Bronchial epithelial cell (primary cell): ENCODE measurements around the gene RBM23. TPM values are rescaled to one million over a fixed set of nuclear protein-coding genes. Genes with fewer than 3 reads are reported as not detected.

ENCODE experiments used
- DNase-seq: peaks from one replicate; pipeline ENCODE4 v3.0.0-alpha.2; 2010; ENCODE audit warnings: low read depth
- FAIRE-seq: peaks from 2 replicates; lab custom pipeline; 2011; peaks lifted over from hg19 to GRCh38; lab: Jason Lieb, UNC
- H3K27me3 ChIP-seq: 2 replicates; pipeline ENCODE4 v1.5.1; 2011; ENCODE audit warnings: low read length; ENCODE audit not compliant: control insufficient read depth, insufficient read depth
- H3K36me3 ChIP-seq: 2 replicates; pipeline ENCODE4 v1.5.1; 2011; ENCODE audit warnings: low read length; ENCODE audit not compliant: control insufficient read depth, insufficient read depth
- H3K4me3 ChIP-seq: 2 replicates; pipeline ENCODE4 v1.5.1; 2011; ENCODE audit warnings: mild to moderate bottlenecking, low read depth, low read length, control low read depth
- CTCF ChIP-seq: IDR thresholded peaks from 2 replicates; pipeline ENCODE4 v1.5.1; 2011; ENCODE audit warnings: mild to moderate bottlenecking, moderate library complexity, low read length, control low read depth, inconsistent platforms; ENCODE audit not compliant: insufficient read depth, severe bottlenecking
- total RNA-seq: library from RNA; depleted of rRNA; stranded (reverse); fragments of >200 nt; gene quantifications from 2 replicates; pipeline ENCODE4 v1.2.1, GENCODE V29; 2014

The RBM23 gene
- total RNA-seq, 1 donor from 2014 or later = 26.6 TPM

- no peak for TF ChIP-seq CTCF
- no peak overlapping the region for H3K4me3 ChIP-seq
- no peaks in the 10 kb centered on the region for H3K27me3 ChIP-seq
- H3K36me3 ChIP-seq = peaks cover 44% of the 10 kb centered on the region
- FAIRE-seq (no peak), DNase-seq (no peak)
Observed at GRCh38 chr14:22846811-22847307, 72.1 kb downstream of the RBM23 start.

DNA sequence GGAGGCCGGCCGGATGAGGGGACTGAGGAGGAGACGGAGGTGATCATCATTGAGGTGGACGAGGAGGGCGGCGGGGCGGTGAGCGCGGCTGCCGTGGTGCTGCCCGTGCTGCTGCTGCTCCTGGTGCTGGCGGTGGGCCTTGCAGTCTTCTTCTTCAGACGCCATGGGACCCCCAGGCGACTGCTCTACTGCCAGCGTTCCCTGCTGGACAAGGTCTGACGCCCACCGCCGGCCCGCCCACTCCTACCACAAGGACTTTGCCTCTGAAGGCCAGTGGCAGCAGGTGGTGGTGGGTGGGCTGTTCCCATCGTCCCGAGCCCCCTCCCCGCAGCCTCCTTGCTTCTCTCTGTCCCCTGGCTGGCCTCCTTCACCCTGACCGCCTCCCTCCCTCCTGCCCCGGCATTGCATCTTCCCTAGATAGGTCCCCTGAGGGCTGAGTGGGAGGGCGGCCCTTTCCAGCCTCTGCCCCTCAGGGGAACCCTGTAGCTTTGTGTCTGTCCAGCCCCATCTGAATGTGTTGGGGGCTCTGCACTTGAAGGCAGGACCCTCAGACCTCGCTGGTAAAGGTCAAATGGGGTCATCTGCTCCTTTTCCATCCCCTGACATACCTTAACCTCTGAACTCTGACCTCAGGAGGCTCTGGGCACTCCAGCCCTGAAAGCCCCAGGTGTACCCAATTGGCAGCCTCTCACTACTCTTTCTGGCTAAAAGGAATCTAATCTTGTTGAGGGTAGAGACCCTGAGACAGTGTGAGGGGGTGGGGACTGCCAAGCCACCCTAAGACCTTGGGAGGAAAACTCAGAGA is 72.9 kb downstream of the RBM23 start:
- no peak for DNase-seq
- H3K36me3 ChIP-seq = peaks cover 53% of the 10 kb centered on the region
- no peak for TF ChIP-seq CTCF
- no peaks in the 10 kb centered on the region for H3K27me3 ChIP-seq
- FAIRE-seq = no peak
- H3K4me3 ChIP-seq = no peak overlapping the region

- no peak for FAIRE-seq
Observed at GRCh38 chr14:22845103-22845394, 73.9 kb downstream of the RBM23 start.

DNA sequence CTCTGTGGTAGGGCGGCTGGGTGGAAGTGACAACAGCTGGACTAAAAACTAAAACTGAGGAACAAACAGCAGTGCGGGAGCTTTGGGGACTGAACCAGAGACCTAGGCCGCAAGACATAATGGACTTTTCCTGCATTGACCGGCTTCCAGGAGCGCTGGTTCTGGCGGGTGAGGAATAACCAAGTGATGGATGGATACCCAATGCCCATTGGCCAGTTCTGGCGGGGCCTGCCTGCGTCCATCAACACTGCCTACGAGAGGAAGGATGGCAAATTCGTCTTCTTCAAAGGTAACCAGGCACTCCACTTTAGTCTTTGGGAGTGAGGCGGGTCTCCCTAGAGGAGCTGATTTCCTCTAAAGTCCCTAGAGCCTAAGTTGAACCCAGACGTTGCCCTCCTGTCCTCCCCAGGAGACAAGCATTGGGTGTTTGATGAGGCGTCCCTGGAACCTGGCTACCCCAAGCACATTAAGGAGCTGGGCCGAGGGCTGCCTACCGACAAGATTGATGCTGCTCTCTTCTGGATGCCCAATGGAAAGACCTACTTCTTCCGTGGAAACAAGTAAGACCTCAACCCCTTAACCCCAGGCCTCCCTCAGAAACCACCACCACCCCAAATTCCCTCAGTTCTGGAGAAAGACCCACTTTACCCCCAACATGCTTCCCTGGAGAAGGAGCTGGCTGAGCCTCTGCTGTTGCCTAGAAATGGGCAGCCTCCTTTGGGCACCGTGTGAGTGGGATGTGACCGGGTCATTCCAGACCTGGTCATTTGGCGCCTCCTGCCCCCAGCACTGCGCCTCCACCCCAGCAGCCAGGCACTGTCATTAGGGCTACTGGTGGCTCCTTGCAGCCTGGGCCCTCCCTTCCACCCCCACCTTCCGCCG is 74.5 kb downstream of the RBM23 start:
- TF ChIP-seq CTCF = no peak
- Histone ChIP-seq H3K36me3 (peaks cover 58% of the 10 kb centered on the region), H3K4me3 (no peak overlapping the region), H3K27me3 (no peaks in the 10 kb centered on the region)
- FAIRE-seq (no peak), DNase-seq (no peak)

More at GRCh38 chr14:22845103-22845394, 73.9 kb downstream of the RBM23 start:
- Histone ChIP-seq H3K36me3 (peaks cover 57% of the 10 kb centered on the region), H3K4me3 (no peak overlapping the region), H3K27me3 (no peaks in the 10 kb centered on the region)
- DNase-seq = no peak
- no peak for TF ChIP-seq CTCF

Other genes with a start within 250 kb of the RBM23 start
- 25.6 and 29.2 TPM in 2 replicates for gene OXA1L, start 152.5 kb downstream of the RBM23 start, total RNA-seq
- 0.51 and 0.79 TPM in 2 replicates for gene SLC7A7, start 103.7 kb downstream of the RBM23 start, total RNA-seq
- gene MRPL52, start 89.3 kb downstream of the RBM23 start, total RNA-seq = 33.2 and 38.7 TPM in 2 replicates
- 126 and 140 TPM in 2 replicates for gene MMP14, start 82.6 kb downstream of the RBM23 start, total RNA-seq
- gene LRP10, start 47.4 kb downstream of the RBM23 start, total RNA-seq = 34.8 and 63.6 TPM in 2 replicates
- under 0.01 TPM in 1 of 2 replicates, not detected in the other for gene REM2, start 35.9 kb downstream of the RBM23 start, total RNA-seq
- gene PRMT5, start 10.2 kb upstream of the RBM23 start, total RNA-seq = 79.2 and 91.1 TPM in 2 replicates
- 58.8 and 113 TPM in 2 replicates for gene HAUS4, start 37.9 kb upstream of the RBM23 start, total RNA-seq
- gene AJUBA, start 63.4 kb upstream of the RBM23 start, total RNA-seq = 174 and 223 TPM in 2 replicates
- 6.3 and 7.4 TPM in 2 replicates for gene C14orf93, start 91.0 kb upstream of the RBM23 start, total RNA-seq
- gene PSMB5, start 115.8 kb upstream of the RBM23 start, total RNA-seq = 158 and 220 TPM in 2 replicates
- gene PSMB11, start 123.1 kb upstream of the RBM23 start, total RNA-seq = not detected in 2 replicates
- gene CDH24, start 138.4 kb upstream of the RBM23 start, total RNA-seq = 2.7 and 2.9 TPM in 2 replicates
- 45.3 and 45.5 TPM in 2 replicates for gene ACIN1, start 176.0 kb upstream of the RBM23 start, total RNA-seq
- gene C14orf119, start 176.4 kb upstream of the RBM23 start, total RNA-seq = 51.9 and 59.1 TPM in 2 replicates
- gene CIROP, start 185.8 kb upstream of the RBM23 start, total RNA-seq = not detected in 2 replicates
- not detected in 2 replicates for gene CEBPE, start 200.1 kb upstream of the RBM23 start, total RNA-seq